HL-60 (cell line): ENCODE results near the gene ATP2B1.

Source experiments
- CTCF ChIP-seq: IDR thresholded peaks from one replicate; pipeline ENCODE4 v1.5.1; 2011; ENCODE audit warnings: low read length, control low read depth, inconsistent platforms; ENCODE audit not compliant: insufficient read depth
- REST ChIP-seq: IDR thresholded peaks from 2 replicates; pipeline ENCODE4 v1.6.1; 2012; ENCODE audit warnings: low read depth; ENCODE audit not compliant: insufficient replicate concordance

- TF ChIP-seq CTCF, result no peak
- no peak for TF ChIP-seq REST
Measured at GRCh38 chr12:89645434-89645833, 63.2 kb downstream of the ATP2B1 start.
